Smooth muscle cell (in vitro differentiated cells): Measurements from ENCODE around the gene SLC1A3. TPM values are rescaled to one million over a fixed set of nuclear protein-coding genes. Genes with fewer than 3 reads are reported as not detected.

Experiments
- DNase-seq: peaks from one replicate; lab custom pipeline; 2025; ENCODE audit not compliant: unreplicated experiment; lab: John Stamatoyannopoulos, UW
- H2AFZ ChIP-seq: fragments of 200-600 bp; sonication (generic); 2 replicates; pipeline ENCODE4 v1.6.0; 2016; ENCODE audit warnings: antibody characterized with exemption, low read depth, mild to moderate bottlenecking
- H3F3A ChIP-seq: fragments of 200-600 bp; sonication (generic); 2 replicates; pipeline ENCODE4 v1.6.0; 2017; ENCODE audit warnings: antibody characterized with exemption, low read depth
- H3K27ac ChIP-seq: fragments of 200-600 bp; sonication (generic); 2 replicates; pipeline ENCODE4 v1.5.1; 2016; ENCODE audit warnings: low read depth, mild to moderate bottlenecking
- H3K27me3 ChIP-seq: fragments of 200-600 bp; sonication (generic); 2 replicates; pipeline ENCODE4 v1.6.1; 2016; ENCODE audit warnings: low read depth, mild to moderate bottlenecking
- H3K36me3 ChIP-seq: fragments of 200-600 bp; sonication (generic); 2 replicates; pipeline ENCODE4 v1.5.1; 2016; ENCODE audit warnings: low read depth
- H3K4me1 ChIP-seq: fragments of 200-600 bp; sonication (generic); 2 replicates; pipeline ENCODE4 v1.5.1; 2016; ENCODE audit warnings: low read depth
- H3K4me2 ChIP-seq: fragments of 200-600 bp; sonication (generic); 2 replicates; pipeline ENCODE4 v1.6.0; 2016; ENCODE audit warnings: mild to moderate bottlenecking
- H3K4me3 ChIP-seq: fragments of 200-600 bp; sonication (generic); 2 replicates; pipeline ENCODE4 v1.5.1; 2016; ENCODE audit warnings: mild to moderate bottlenecking
- H3K79me2 ChIP-seq: fragments of 200-600 bp; sonication (generic); 2 replicates; pipeline ENCODE4 v1.6.0; 2016; ENCODE audit warnings: low read depth, mild to moderate bottlenecking
- H3K9ac ChIP-seq: fragments of 200-600 bp; sonication (generic); 2 replicates; pipeline ENCODE4 v1.6.0; 2016; ENCODE audit warnings: low read depth
- H3K9me3 ChIP-seq: fragments of 200-600 bp; sonication (generic); replicated peaks from 2 replicates; pipeline ENCODE4 v1.5.1; 2016; ENCODE audit warnings: low read depth
- H4K20me1 ChIP-seq: fragments of 200-600 bp; sonication (generic); 2 replicates; pipeline ENCODE4 v1.6.0; 2016; ENCODE audit warnings: low read depth
- CTCF ChIP-seq: fragments of 200-600 bp; sonication (generic); IDR thresholded peaks from 2 replicates; pipeline ENCODE4 v1.5.1; 2017; ENCODE audit warnings: borderline replicate concordance, mild to moderate bottlenecking, antibody characterized with exemption; ENCODE audit not compliant: insufficient read depth, poor library complexity, severe bottlenecking
- WGBS: methylation state at CpG from one replicate; pipeline ENCODE4 v1.1.7; 2016; ENCODE audit warnings: low lambda C conversion rate; 5-methylcytosine and 5-hydroxymethylcytosine counted together
- polyA plus RNA-seq: library from polyadenylated mRNA; unstranded; fragments of >200 nt; fragmentation: Nextera tagmentation; extraction: Ambion mirVana; gene quantifications from 2 replicates; pipeline ENCODE4 v1.2.1, GENCODE V29; 2016
- total RNA-seq: library from RNA; depleted of rRNA; stranded (reverse); fragments of >200 nt; gene quantifications from 2 replicates; pipeline ENCODE4 v1.2.3, GENCODE V29; 2014

Gene SLC1A3
- total and polyA plus RNA-seq, 2 experiments from 2014 or later, result 2.1 to 6.8 TPM

GRCh38 chr5:36590513-36591286, 15.7 kb upstream of the SLC1A3 start:
- TF ChIP-seq CTCF, result no peak
- H4K20me1 ChIP-seq, result no peaks in the 10 kb centered on the region
- no peak overlapping the region for H3K27ac ChIP-seq
- no peak overlapping the region for H2AFZ ChIP-seq
- WGBS, result 65% methylated on average over 7 of the region's 7 CpGs
- H3K4me3 ChIP-seq, result no peak overlapping the region
- H3K4me1 ChIP-seq, result peaks cover 4% of the 10 kb centered on the region
- H3F3A ChIP-seq, result no peaks in the 10 kb centered on the region
- H3K36me3 ChIP-seq, result no peaks in the 10 kb centered on the region
- no peak overlapping the region for H3K9ac ChIP-seq
- DNase-seq, result no peak
- no peaks in the 10 kb centered on the region for H3K79me2 ChIP-seq
- peaks cover 4% of the 10 kb centered on the region for H3K27me3 ChIP-seq
- H3K4me2 ChIP-seq, result no peak overlapping the region
- no peaks in the 10 kb centered on the region for H3K9me3 ChIP-seq

- Histone ChIP-seq H3K4me3 (no peak overlapping the region), H4K20me1 (no peaks in the 10 kb centered on the region), H3K36me3 (no peaks in the 10 kb centered on the region), H3K79me2 (no peaks in the 10 kb centered on the region), H2AFZ (no peak overlapping the region), H3K9me3 (no peaks in the 10 kb centered on the region), H3K4me1 (peaks cover 4% of the 10 kb centered on the region), H3K9ac (no peak overlapping the region), H3K27me3 (no peaks in the 10 kb centered on the region), H3F3A (no peaks in the 10 kb centered on the region), H3K27ac (no peak overlapping the region), H3K4me2 (no peak overlapping the region)
- WGBS, result 92% methylated on average over 4 of the region's 4 CpGs
- DNase-seq, result no peak
- no peak for TF ChIP-seq CTCF
These were observed 12.5 kb upstream of the SLC1A3 start for GRCh38 chr5:36593867-36594266.

- no peaks in the 10 kb centered on the region for H3K27me3 ChIP-seq
- H3K9me3 ChIP-seq, result no peaks in the 10 kb centered on the region
- H3K27ac ChIP-seq, result no peak overlapping the region
- H3K4me1 ChIP-seq, result no peaks in the 10 kb centered on the region
- 86% methylated on average over 1 of the region's 1 CpG for WGBS
- no peaks in the 10 kb centered on the region for H3K36me3 ChIP-seq
- H4K20me1 ChIP-seq, result no peaks in the 10 kb centered on the region
- no peak overlapping the region for H2AFZ ChIP-seq
- no peak overlapping the region for H3K9ac ChIP-seq
- no peaks in the 10 kb centered on the region for H3K79me2 ChIP-seq
- no peak overlapping the region for H3K4me2 ChIP-seq
- no peak for DNase-seq
- TF ChIP-seq CTCF, result no peak
- no peaks in the 10 kb centered on the region for H3F3A ChIP-seq
- no peak overlapping the region for H3K4me3 ChIP-seq
These were observed 10.2 kb upstream of the SLC1A3 start for GRCh38 chr5:36596247-36596646.

GRCh38 chr5:36596756-36597155, 9.7 kb upstream of the SLC1A3 start:
- Histone ChIP-seq H3K4me2 (no peak overlapping the region), H2AFZ (no peak overlapping the region), H3K4me3 (no peak overlapping the region), H3K79me2 (no peaks in the 10 kb centered on the region), H3K27me3 (no peaks in the 10 kb centered on the region), H3K9ac (no peak overlapping the region), H3K27ac (no peak overlapping the region), H3K36me3 (no peaks in the 10 kb centered on the region), H3K4me1 (no peaks in the 10 kb centered on the region), H4K20me1 (no peaks in the 10 kb centered on the region), H3K9me3 (no peaks in the 10 kb centered on the region), H3F3A (no peaks in the 10 kb centered on the region)
- 39% methylated on average over 6 of the region's 6 CpGs for WGBS
- no peak for DNase-seq
- TF ChIP-seq CTCF, result no peak
